A549 treated with RU486 at 1 μM for 4 hours (cell line): ENCODE results near the gene CLIC4. TPM values are rescaled to one million over a fixed set of nuclear protein-coding genes. Genes with fewer than 3 reads are reported as not detected.

ENCODE experiments used
- total RNA-seq: library from RNA; stranded (reverse); fragments of 200-300 nt; extraction: Qiagen RNA extraction; gene quantifications from 5 replicates; pipeline ENCODE4 v1.2.3, GENCODE V29; 2022; ENCODE audit warnings: low read depth

Gene CLIC4
- 22.3 to 39.1 TPM (median 38.1 TPM) in 5 replicates for total RNA-seq

GRCh38 chr1:24744911-24745710 lies at the start of gene CLIC4:
Gene CLIC4, plus strand, starts transcription at chr1:24745447. Its CDS starts 107 bp downstream, at chr1:24745554.

Other genes starting within 250 kb of the CLIC4 start
- gene RCAN3, start 242.6 kb upstream of the CLIC4 start, total RNA-seq = 10.3 to 14.1 TPM (median 13.8 TPM) in 5 replicates
- 0.05 to 0.07 TPM (median 0.06 TPM) in 3 of 5 replicates, not detected in the others for gene NCMAP, start 189.4 kb upstream of the CLIC4 start, total RNA-seq
- 33.4 to 61.1 TPM (median 44.8 TPM) in 5 replicates for gene SRRM1, start 102.1 kb upstream of the CLIC4 start, total RNA-seq
- 4.8 to 8.2 TPM (median 6.8 TPM) in 5 replicates for gene RUNX3, start 184.8 kb downstream of the CLIC4 start, total RNA-seq